ELR (cell line): Measurements from ENCODE around the gene LMO2.

Experiments used
- DNase-seq: peaks from one replicate; pipeline ENCODE4 v3.0.0-alpha.2; 2015; ENCODE audit warnings: low read depth

The LMO2 gene

GRCh38 chr11:33887886-33888285 lies 4.0 kb downstream of the LMO2 start:
- no peak for DNase-seq

GRCh38 chr11:33885338-33886005 lies 6.4 kb downstream of the LMO2 start:
- no peak for DNase-seq

GRCh38 chr11:33884601-33885000 lies 7.3 kb downstream of the LMO2 start:
- DNase-seq: no peak

GRCh38 chr11:33884035-33884434 lies 7.8 kb downstream of the LMO2 start:
- no peak for DNase-seq

- no peak for DNase-seq
Observed at GRCh38 chr11:33881651-33882503, 10.0 kb downstream of the LMO2 start.

GRCh38 chr11:33880979-33881378 lies 10.9 kb downstream of the LMO2 start:
- DNase-seq: no peak

- no peak for DNase-seq
Observed at GRCh38 chr11:33879375-33879774, 12.5 kb downstream of the LMO2 start.

GRCh38 chr11:33877038-33877437 lies 14.8 kb downstream of the LMO2 start:
- no peak for DNase-seq

- DNase-seq: no peak
Observed at GRCh38 chr11:33875621-33876294, 16.1 kb downstream of the LMO2 start.

- DNase-seq: no peak
Observed at GRCh38 chr11:33874910-33875490, 16.9 kb downstream of the LMO2 start.

- no peak for DNase-seq
Observed at GRCh38 chr11:33874433-33874832, 17.4 kb downstream of the LMO2 start.

GRCh38 chr11:33869481-33870422 lies 22.1 kb downstream of the LMO2 start:
- DNase-seq: peak; percentile 46

- peak; percentile 2 for DNase-seq
Observed at GRCh38 chr11:33868647-33869461, 23.0 kb downstream of the LMO2 start.

GRCh38 chr11:33867996-33868646 lies 23.8 kb downstream of the LMO2 start:
- no peak for DNase-seq

- DNase-seq: no peak
Observed at GRCh38 chr11:33867561-33867960, 24.3 kb downstream of the LMO2 start.

GRCh38 chr11:33866936-33867335 lies 24.9 kb downstream of the LMO2 start:
- DNase-seq: no peak

GRCh38 chr11:33864479-33864878 lies 27.4 kb downstream of the LMO2 start:
- no peak for DNase-seq

GRCh38 chr11:33863418-33864172 lies 28.3 kb downstream of the LMO2 start:
- DNase-seq: no peak

GRCh38 chr11:33861941-33862589 lies 29.8 kb downstream of the LMO2 start:
- no peak for DNase-seq
